Stimulated activated CD8-positive, alpha-beta memory T cell treated with anti-CD3 and anti-CD28 coated beads, Interleukin-12 subunit alpha, Interleukin-12 subunit beta, amount 100 ng/mL, for 24 hours (primary cell): ENCODE results near the gene CISH.

ENCODE experiments used
- DNase-seq: peaks from one replicate; pipeline ENCODE4 v3.0.0-alpha.2; 2020; ENCODE audit errors: extremely low read depth

The CISH gene

GRCh38 chr3:50572158-50572557 lies 39.4 kb downstream of the CISH start:
- DNase-seq, result no peak

- no peak for DNase-seq
Measured at GRCh38 chr3:50571486-50571885, 40.1 kb downstream of the CISH start.

DNA sequence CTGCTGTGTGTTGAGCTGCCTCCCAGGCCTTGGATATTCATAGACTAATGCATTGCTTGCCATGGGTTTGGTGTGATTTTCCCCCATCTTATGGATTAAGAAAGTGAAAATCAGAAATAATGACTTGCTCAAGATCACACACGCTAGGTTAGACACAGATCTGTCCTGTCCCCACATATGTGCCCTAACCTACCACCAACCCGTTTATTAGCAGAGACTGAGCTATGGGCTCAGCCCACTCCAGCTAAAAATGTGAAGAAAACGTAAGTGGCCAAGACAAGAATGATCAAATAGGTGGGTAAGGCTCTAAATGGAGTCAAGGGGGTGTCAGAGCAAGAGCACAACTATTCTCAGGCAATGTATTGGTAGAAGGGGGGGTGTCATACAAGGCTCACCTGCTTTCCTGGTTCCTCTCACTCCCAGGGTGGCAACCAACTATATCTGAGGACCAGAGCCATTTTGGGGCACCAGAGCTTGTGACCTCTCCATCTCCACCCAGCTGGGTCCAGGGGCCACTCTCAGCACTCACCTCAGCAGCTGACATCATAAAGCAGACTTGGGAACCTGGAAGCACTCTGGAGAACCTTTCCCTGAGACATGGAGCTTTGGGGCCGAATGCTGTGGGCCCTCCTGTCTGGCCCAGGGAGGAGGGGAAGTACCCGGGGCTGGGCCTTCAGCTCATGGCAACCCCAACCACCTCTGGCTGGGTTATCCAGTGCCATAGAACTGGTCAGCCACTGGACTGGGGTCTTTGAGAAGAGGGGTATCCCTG lies 40.9 kb downstream of the CISH start:
- no peak for DNase-seq

DNA sequence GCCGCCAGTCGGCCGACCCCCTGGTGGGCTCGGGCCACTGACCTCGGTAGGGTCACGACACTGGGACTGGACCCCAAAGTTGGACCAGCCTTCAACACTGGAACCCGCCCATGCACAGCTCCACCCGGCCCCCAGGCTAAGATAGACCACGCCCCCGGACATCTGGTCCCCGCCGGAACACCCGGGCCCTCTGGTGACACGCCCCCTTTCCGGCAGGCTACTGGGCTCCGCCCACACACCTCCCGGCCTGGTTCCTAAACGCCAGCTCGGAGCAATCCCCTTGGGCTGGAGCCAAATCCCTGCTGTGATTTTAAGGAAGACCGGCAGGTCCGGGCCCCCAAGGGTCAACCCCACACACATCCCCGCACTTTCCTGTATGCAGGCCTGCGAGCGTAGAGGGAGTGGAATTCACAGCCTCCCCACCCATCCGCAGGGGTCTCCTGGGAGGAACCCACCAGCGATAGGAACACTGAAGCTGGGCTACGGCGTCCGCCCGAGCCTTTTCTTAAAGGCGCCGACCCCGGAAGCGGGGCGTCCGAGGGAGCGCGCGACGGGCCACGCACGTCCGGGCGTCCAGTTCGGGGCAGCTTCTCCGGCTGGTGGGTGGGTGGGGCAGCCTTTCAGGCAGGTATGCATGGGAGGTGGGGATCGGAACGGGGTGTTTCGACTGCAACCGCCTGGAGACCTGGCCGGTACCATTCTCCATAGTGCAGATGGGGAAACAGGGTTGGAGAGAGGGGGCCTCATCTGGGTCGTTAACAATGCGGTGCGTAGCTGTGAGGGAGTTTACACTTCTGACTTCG lies 42.4 kb downstream of the CISH start, which contains the start of gene HEMK1:
TSS of gene HEMK1 (plus strand) at position 576 of the 803 bp plus-strand sequence. CDS start 1,583 bp downstream, outside the sequence.
- peak; percentile 93 for DNase-seq

- DNase-seq, result peak; percentile 88
Measured at GRCh38 chr3:50567386-50568167, 44.0 kb downstream of the CISH start, which contains the start of gene C3orf18. TSS of gene C3orf18 (minus strand) at chr3:50567747. CDS start at chr3:50565699, 2,048 bp downstream.

DNA sequence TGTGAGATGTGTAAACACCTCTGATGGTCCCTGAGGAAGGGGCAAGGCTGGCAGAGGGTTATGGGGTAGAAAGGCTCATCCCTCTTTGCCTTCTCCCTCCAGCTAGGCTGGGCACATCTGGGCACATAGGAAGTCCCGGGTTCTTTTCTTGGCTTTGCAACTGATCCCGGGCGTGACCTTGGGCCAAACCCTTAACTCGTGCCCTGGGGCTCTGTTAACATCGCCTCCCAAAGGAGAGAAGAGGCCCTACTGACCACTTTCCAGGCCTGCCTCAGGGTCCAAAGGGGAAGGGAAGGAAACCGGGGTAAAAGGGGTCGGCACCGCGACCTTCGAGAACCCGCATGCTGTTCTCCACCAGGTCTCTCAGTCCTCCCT lies 44.6 kb downstream of the CISH start:
- DNase-seq, result no peak

DNA sequence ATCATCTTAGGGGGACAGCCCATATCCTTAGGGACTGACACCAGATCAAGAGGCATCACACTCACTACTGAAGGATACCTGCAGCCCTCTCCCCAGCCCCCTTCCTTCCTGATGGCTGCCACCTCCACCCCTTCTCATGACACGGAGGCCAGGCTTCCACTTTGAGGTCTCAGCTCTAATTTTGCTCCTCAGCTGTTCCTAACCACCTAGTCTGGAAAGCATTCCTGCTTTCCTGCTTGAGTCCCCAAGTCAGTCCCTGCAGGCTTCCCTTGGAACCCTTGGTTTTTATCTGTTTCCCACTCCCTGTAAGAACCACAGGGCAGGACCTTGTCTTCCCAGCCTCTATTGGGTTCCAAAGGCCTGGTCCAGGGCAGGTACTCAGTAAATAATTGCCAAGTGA lies 47.3 kb downstream of the CISH start:
- DNase-seq, result no peak

DNA sequence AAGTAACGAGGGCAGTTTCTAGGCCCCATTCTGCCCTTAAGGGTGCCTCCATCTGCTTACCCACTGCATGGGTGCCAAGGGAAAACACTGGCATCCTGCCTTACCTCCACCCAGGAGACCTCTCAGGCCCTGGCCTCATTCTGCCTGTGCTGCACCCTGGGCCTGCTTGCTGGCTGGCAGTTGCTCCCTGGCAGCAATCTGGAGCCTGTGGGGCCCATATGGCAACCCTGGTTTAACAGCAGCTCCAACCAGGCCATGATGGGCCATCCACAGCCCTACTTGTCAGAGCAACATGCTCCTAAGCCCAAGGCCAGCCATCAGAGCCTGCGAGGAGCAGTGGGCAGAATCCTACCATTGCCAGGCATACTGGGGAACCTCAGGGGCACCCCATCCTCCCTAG lies 47.7 kb downstream of the CISH start:
- DNase-seq, result no peak

GRCh38 chr3:50562861-50563260 lies 48.7 kb downstream of the CISH start:
- DNase-seq, result no peak

DNA sequence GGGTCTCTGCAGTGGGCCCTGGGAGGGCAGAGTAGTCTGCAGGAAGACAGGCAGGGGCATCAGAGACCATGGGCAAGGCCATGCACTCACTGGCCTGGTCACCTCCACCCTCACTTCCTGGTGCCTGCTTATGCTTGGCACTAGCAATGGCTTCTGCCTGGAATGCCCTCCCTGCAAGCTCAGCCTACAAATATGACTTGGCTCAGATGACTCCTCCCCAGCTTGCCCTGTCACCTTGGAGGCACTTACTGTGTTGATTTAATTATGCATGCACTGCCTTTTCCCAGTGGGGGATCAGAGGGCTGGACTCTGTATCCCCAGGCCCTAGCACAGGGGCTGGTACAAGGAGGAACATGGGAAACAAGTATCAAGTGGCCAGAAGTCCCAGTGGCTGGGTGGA lies 51.9 kb downstream of the CISH start:
- DNase-seq, result no peak

DNA sequence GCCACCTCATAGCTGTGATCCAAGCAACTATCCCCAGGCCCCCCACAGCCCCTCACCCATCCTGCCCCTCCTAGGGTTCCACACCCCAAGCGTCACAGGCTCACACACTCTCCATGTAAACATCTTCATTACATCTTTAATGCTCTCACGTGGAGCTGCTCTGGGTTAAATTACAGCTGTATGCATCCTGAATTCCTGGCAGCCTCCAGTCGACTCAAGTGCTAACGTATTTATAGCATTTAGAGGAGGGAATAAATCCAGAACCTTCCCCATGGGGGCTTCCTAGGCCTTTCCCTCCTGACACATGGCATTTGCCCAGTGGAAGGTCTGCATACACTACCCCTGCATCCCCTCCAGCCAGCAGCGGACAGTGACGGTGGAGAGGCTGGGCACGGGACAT lies 53.7 kb downstream of the CISH start:
- DNase-seq, result no peak

GRCh38 chr3:50557106-50557505 lies 54.5 kb downstream of the CISH start:
- DNase-seq, result no peak
